Stimulated activated CD8-positive, alpha-beta memory T cell treated with anti-CD3 and anti-CD28 coated beads, Interleukin-7, amount 100 ng/mL, for 4 hours (primary cell): Measurements from ENCODE around the gene IL17B.

Experiments used
- DNase-seq, 2 donors: peaks; one replicate each; pipeline ENCODE4 v3.0.0-alpha.2; 2020; ENCODE audit warnings: low read depth in 2 of 2

Gene IL17B

GRCh38 chr5:149414405-149415065 lies 35.4 kb upstream of the IL17B start:
- no peak for DNase-seq

GRCh38 chr5:149413477-149414210 lies 34.6 kb upstream of the IL17B start:
- DNase-seq = no peak

- DNase-seq = no peak
Measured at GRCh38 chr5:149412783-149413476, 33.8 kb upstream of the IL17B start.

- no peak for DNase-seq
Measured at GRCh38 chr5:149411738-149412519, 32.8 kb upstream of the IL17B start.

GRCh38 chr5:149410721-149411432 lies 31.8 kb upstream of the IL17B start:
- DNase-seq = no peak

- DNase-seq = no peak
Measured at GRCh38 chr5:149410071-149410470, 31.0 kb upstream of the IL17B start.

- DNase-seq = no peak
Measured at GRCh38 chr5:149409268-149409948, 30.3 kb upstream of the IL17B start.

- DNase-seq = no peak
Measured at GRCh38 chr5:149408252-149409099, 29.4 kb upstream of the IL17B start.

GRCh38 chr5:149407323-149408251 lies 28.5 kb upstream of the IL17B start:
- no peak for DNase-seq

GRCh38 chr5:149406979-149407306 lies 27.9 kb upstream of the IL17B start:
- no peak for DNase-seq

GRCh38 chr5:149406203-149406978 lies 27.3 kb upstream of the IL17B start:
- DNase-seq = no peak

- no peak for DNase-seq
Measured at GRCh38 chr5:149405550-149406202, 26.6 kb upstream of the IL17B start.

GRCh38 chr5:149404746-149405549 lies 25.9 kb upstream of the IL17B start:
- DNase-seq = no peak

GRCh38 chr5:149403923-149404745 lies 25.0 kb upstream of the IL17B start:
- DNase-seq = no peak

- no peak for DNase-seq
Measured at GRCh38 chr5:149402291-149402690, 23.2 kb upstream of the IL17B start.

- no peak for DNase-seq
Measured at GRCh38 chr5:149401051-149401450, 22.0 kb upstream of the IL17B start.
